Type B pancreatic cell (in vitro differentiated cells): ENCODE measurements around the gene FLVCR2. TPM values are rescaled to one million over a fixed set of nuclear protein-coding genes. Genes with fewer than 3 reads are reported as not detected.

ENCODE experiments used
- DNase-seq: peaks from one replicate; pipeline ENCODE4 v3.0.0; 2021; ENCODE audit warnings: mixed read lengths; ENCODE audit not compliant: unreplicated experiment; ENCODE audit errors: extremely low spot score
- H3K27ac Mint-ChIP-seq: 2 replicates; pipeline ENCODE4 v1.8.0; 2021; ENCODE audit warnings: mild to moderate bottlenecking, mixed read lengths
- H3K27me3 Mint-ChIP-seq: 2 replicates; pipeline ENCODE4 v1.8.0; 2021; ENCODE audit warnings: mixed read lengths
- H3K36me3 Mint-ChIP-seq: 2 replicates; pipeline ENCODE4 v1.8.0; 2021; ENCODE audit warnings: mixed read lengths
- H3K4me1 Mint-ChIP-seq: one replicate; pipeline ENCODE4 v1.8.0; 2021; ENCODE audit warnings: mixed read lengths; ENCODE audit not compliant: unreplicated experiment
- H3K4me3 Mint-ChIP-seq: 2 replicates; pipeline ENCODE4 v1.8.0; 2021; ENCODE audit warnings: mild to moderate bottlenecking, mixed read lengths
- H3K9me3 Mint-ChIP-seq: 2 replicates; pipeline ENCODE4 v1.8.0; 2021; ENCODE audit warnings: mixed read lengths
- total RNA-seq: library from RNA; stranded (reverse); gene quantifications from 2 replicates; pipeline ENCODE4 v1.2.1, GENCODE V29; 2021; ENCODE audit warnings: low replicate concordance
- TF ChIP-seq, protein P1 (sequence below): fragments of 200-600 bp; sonication (generic); conservative IDR thresholded peaks from 2 replicates; pipeline ENCODE4 v1.5.0; 2021; ENCODE audit warnings: antibody characterized with exemption, mild to moderate bottlenecking

The FLVCR2 gene
- total RNA-seq, 1 donor from 2014 or later: 5.6 TPM

DNA sequence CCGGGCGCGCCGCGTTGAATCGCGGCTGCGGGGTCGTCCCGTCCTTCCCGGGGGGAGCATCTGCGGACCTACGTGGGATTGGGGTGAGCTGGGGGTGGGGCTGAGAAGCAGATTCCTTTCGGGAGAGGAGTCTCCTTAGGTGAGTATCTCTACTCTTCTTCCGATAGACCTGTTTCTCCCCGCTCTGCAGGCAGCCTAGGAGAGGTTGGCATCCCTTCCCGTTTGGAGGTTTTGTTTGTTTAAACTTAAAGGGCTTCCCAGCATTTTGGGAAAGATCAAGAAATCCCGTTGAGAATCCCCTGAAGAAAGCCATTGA, 83.0 kb downstream of the FLVCR2 start:
- TF ChIP-seq, protein P1, sequence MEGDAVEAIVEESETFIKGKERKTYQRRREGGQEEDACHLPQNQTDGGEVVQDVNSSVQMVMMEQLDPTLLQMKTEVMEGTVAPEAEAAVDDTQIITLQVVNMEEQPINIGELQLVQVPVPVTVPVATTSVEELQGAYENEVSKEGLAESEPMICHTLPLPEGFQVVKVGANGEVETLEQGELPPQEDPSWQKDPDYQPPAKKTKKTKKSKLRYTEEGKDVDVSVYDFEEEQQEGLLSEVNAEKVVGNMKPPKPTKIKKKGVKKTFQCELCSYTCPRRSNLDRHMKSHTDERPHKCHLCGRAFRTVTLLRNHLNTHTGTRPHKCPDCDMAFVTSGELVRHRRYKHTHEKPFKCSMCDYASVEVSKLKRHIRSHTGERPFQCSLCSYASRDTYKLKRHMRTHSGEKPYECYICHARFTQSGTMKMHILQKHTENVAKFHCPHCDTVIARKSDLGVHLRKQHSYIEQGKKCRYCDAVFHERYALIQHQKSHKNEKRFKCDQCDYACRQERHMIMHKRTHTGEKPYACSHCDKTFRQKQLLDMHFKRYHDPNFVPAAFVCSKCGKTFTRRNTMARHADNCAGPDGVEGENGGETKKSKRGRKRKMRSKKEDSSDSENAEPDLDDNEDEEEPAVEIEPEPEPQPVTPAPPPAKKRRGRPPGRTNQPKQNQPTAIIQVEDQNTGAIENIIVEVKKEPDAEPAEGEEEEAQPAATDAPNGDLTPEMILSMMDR: no peak
- Mint-ChIP-seq H3K36me3 (peaks cover 6% of the 10 kb centered on the region), H3K4me1 (peaks cover 14% of the 10 kb centered on the region), H3K27me3 (no peaks in the 10 kb centered on the region), H3K4me3 (peak overlapping the region; percentile 100), H3K9me3 (no peaks in the 10 kb centered on the region), H3K27ac (peak overlapping the region; percentile 95)
- no peak for DNase-seq

DNA sequence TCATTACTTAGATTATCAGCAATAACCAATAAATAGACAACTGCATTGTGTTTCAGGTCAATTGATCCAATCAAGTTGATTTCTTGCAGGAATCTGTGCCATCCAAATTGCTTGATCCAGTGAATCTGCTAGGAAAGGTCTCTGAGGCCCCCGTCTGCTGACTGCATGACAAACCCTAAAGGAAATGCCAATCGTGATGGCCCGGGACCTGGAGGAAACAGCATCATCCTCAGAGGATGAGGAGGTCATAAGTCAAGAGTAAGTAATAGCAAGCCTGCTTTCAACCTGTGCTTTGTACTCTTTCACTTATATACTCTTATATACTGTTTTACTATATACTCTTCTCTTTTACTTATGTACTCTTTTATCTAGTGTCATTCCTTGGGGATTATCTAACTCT, 84.5 kb downstream of the FLVCR2 start:
- H3K27ac Mint-ChIP-seq: peak overlapping the region; percentile 67
- no peaks in the 10 kb centered on the region for H3K9me3 Mint-ChIP-seq
- TF ChIP-seq, protein P1: no peak
- no peak for DNase-seq
- H3K36me3 Mint-ChIP-seq: peaks cover 6% of the 10 kb centered on the region
- H3K4me3 Mint-ChIP-seq: peak overlapping the region; percentile 75
- H3K27me3 Mint-ChIP-seq: no peaks in the 10 kb centered on the region
- H3K4me1 Mint-ChIP-seq: peaks cover 14% of the 10 kb centered on the region

DNA sequence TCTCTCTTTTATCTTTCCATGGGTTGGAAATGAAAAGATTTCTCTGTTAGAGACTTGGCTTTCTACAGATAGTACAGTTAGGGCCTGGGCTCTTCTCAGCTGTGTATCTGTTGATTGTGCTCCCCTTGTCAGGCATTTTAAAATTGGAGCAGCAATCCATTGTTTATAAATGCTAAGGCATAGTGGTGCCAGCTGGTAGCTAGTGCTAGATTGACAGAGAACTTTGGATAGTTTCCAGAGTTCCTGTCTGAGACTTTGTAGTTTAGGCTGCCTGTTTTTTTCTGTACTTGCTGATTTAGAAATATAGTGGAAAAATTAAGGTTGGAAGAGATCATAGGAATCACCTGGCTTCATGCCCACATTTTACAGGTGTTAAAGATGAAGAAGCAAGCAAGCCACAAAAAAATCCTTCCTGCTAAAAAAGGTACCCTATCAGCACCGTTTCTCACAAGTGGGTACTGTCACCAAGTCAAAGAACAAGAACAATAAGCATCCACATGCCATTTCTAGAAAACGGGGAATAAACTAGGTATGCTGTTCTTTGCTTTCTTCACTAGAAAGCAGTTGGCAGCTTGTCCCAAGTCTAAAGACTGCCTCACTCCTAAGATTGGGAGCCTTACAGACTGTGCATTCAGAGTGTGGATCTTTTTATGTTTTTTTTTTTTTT, 88.8 kb downstream of the FLVCR2 start:
- no peak overlapping the region for H3K4me3 Mint-ChIP-seq
- no peak overlapping the region for H3K27ac Mint-ChIP-seq
- H3K4me1 Mint-ChIP-seq: no peaks in the 10 kb centered on the region
- no peaks in the 10 kb centered on the region for H3K27me3 Mint-ChIP-seq
- TF ChIP-seq, protein P1: no peak
- no peaks in the 10 kb centered on the region for H3K9me3 Mint-ChIP-seq
- DNase-seq: no peak
- peaks cover 27% of the 10 kb centered on the region for H3K36me3 Mint-ChIP-seq

DNA sequence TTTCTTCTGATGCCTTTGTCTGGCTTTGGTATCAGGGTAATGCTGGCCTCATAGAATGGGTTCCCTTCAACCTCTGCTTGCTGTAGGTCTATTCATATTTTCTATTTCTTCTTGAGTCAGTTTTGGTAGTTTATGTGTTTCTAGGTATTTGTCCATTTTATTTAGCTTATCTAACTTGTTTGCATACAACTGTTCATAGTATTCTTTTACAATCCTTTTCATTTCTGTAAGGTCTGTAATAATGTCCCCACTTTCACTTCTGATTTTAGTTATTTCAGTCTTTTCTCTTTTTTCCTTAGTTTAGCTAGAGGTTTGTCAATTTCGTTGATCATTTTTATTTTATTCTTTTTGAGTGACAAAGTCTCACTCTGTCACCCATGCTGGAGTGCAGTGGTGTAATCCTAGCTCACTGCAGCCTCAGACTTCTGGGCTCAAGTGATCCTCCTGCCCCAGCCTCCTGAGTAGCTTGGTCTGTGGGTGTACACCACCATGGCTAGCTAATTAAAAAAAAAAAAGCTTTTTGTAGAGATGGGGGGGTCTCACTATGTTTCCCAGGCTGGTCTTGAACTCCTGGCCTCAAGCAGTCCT, 94.3 kb downstream of the FLVCR2 start:
- H3K27ac Mint-ChIP-seq: no peak overlapping the region
- H3K27me3 Mint-ChIP-seq: no peaks in the 10 kb centered on the region
- TF ChIP-seq, protein P1: no peak
- no peaks in the 10 kb centered on the region for H3K9me3 Mint-ChIP-seq
- no peaks in the 10 kb centered on the region for H3K4me1 Mint-ChIP-seq
- peaks cover 38% of the 10 kb centered on the region for H3K36me3 Mint-ChIP-seq
- H3K4me3 Mint-ChIP-seq: no peak overlapping the region
- no peak for DNase-seq

DNA sequence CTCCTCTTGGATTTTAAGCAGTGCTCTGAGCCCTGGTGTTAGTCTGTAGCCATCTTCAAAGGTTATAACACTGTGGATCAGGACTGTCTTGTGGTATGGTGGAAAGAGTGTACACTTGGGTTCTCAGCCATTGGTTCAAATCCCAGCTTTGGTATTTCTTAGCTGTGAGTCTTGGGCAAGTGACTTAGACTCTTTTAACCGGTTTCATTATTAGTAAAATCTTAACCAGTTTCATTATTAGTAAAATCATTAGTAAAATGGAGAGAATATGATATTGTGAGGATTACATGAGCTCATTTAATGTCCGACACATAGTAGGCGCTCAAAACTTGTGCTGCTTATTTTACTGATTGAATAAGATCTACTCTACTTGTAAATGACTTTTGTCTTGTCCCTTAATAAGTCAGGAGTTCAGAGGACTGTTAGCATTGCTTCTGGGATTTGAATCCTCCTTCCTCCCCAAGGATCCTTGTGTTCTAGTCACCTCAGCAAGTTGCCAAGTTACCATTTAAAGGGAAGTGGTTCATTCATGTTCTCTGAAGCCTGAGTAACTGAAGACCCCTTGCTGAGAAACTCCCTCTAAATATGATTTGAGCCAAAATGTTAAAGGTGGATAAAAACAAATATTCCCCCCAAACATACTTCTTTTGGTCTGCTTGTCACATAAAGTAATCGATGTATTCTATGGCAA, 95.1 kb downstream of the FLVCR2 start:
- TF ChIP-seq, protein P1: no peak
- Mint-ChIP-seq H3K27me3 (no peaks in the 10 kb centered on the region), H3K27ac (no peak overlapping the region), H3K4me1 (no peaks in the 10 kb centered on the region), H3K4me3 (no peak overlapping the region), H3K36me3 (peaks cover 38% of the 10 kb centered on the region), H3K9me3 (no peaks in the 10 kb centered on the region)
- no peak for DNase-seq
